Ishikawa (cell line): Measurements from ENCODE around the gene GDF15.

Experiments
- CEBPB ChIP-seq: IDR thresholded peaks from 2 replicates; pipeline ENCODE4 v1.6.1; 2012
- CREB1 ChIP-seq: IDR thresholded peaks from 2 replicates; pipeline ENCODE4 v1.6.1; 2012; ENCODE audit warnings: low read depth
- EGR1 ChIP-seq: IDR thresholded peaks from 2 replicates; pipeline ENCODE4 v1.6.1; 2012
- EP300 ChIP-seq: IDR thresholded peaks from 2 replicates; pipeline ENCODE4 v1.6.1; 2012; ENCODE audit warnings: borderline replicate concordance
- FOXM1 ChIP-seq: IDR thresholded peaks from 2 replicates; pipeline ENCODE4 v1.6.1; 2012; ENCODE audit warnings: low read depth, borderline replicate concordance
- MAX ChIP-seq: IDR thresholded peaks from 2 replicates; pipeline ENCODE4 v1.6.1; 2012
- NFIC ChIP-seq: IDR thresholded peaks from 2 replicates; pipeline ENCODE4 v1.6.1; 2012
- RAD21 ChIP-seq: IDR thresholded peaks from 2 replicates; pipeline ENCODE4 v1.6.1; 2012; ENCODE audit warnings: low read depth
- REST ChIP-seq: IDR thresholded peaks from 2 replicates; pipeline ENCODE4 v1.6.1; 2012; ENCODE audit warnings: low read depth, mild to moderate bottlenecking
- TAF1 ChIP-seq: IDR thresholded peaks from 2 replicates; pipeline ENCODE4 v1.6.1; 2012; ENCODE audit warnings: low read depth, mild to moderate bottlenecking
- TEAD4 ChIP-seq: IDR thresholded peaks from 2 replicates; pipeline ENCODE4 v1.6.1; 2012
- USF1 ChIP-seq: IDR thresholded peaks from 2 replicates; pipeline ENCODE4 v1.6.1; 2012
- YY1 ChIP-seq: IDR thresholded peaks from 2 replicates; pipeline ENCODE4 v1.6.1; 2012; ENCODE audit warnings: low read depth
- ZBTB7A ChIP-seq: IDR thresholded peaks from 2 replicates; pipeline ENCODE4 v1.6.1; 2012; ENCODE audit warnings: low read depth

- TF ChIP-seq EP300 (no peak), MAX (no peak), USF1 (no peak), RAD21 (no peak), YY1 (no peak), REST (no peak), TAF1 (no peak), CEBPB (no peak), EGR1 (no peak), CREB1 (no peak), ZBTB7A (no peak), FOXM1 (no peak), TEAD4 (no peak), NFIC (no peak)
Observed at GRCh38 chr19:18432275-18433014, 46.5 kb downstream of the GDF15 start.
